ENCODE results near the gene TRIM31. TPM values are rescaled to one million over a fixed set of nuclear protein-coding genes. Genes with fewer than 3 reads are reported as not detected.

The TRIM31 gene
- total and polyA plus RNA-seq, 3 experiments from 2014 or later: not detected

- Mint-ChIP-seq H3K4me1 (peaks cover 4 to 5% (median 5%) of the 10 kb centered on the region in 3 donors), H3K36me3 (no peaks in the 10 kb centered on the region), H3K9me3 (no peaks in the 10 kb centered on the region), H3K27ac (no peak overlapping the region), H3K4me3 (no peak overlapping the region), H3K27me3 (peaks cover 32 to 67% of the 10 kb centered on the region in 2 donors)
- POLR2A ChIA-PET: no interaction called here
- H3K4me3 ChIP-seq (ENCODE audit: low read length): no peak overlapping the region
- peaks cover 9% of the 10 kb centered on the region for H3K27me3 ChIP-seq (ENCODE audit: insufficient read depth, low read length, poor library complexity, severe bottlenecking)
- DNase-seq: no peak
- CTCF ChIA-PET: no interaction called here
- no peaks in the 10 kb centered on the region for H3K4me1 ChIP-seq (ENCODE audit: insufficient read depth, low read length)
- no peaks in the 10 kb centered on the region for H3K36me3 ChIP-seq (ENCODE audit: insufficient read depth, low read length)
- H3K9me3 ChIP-seq (ENCODE audit: low read length): no peaks in the 10 kb centered on the region
- no peak overlapping the region for H3K27ac ChIP-seq (ENCODE audit: low read depth, low read length)
These were observed 39.3 kb upstream of the TRIM31 start for GRCh38 chr6:30152016-30152673.

GRCh38 chr6:30151580-30151979 is 38.7 kb upstream of the TRIM31 start:
- Mint-ChIP-seq H3K27ac (no peak overlapping the region), H3K4me3 (no peak overlapping the region), H3K27me3 (peaks cover 31 to 66% of the 10 kb centered on the region in 2 donors), H3K4me1 (peaks cover 4 to 5% (median 5%) of the 10 kb centered on the region in 3 donors), H3K9me3 (no peaks in the 10 kb centered on the region), H3K36me3 (no peaks in the 10 kb centered on the region)
- Histone ChIP-seq H3K27ac (ENCODE audit: low read depth, low read length) (no peak overlapping the region), H3K27me3 (ENCODE audit: insufficient read depth, low read length, poor library complexity, severe bottlenecking) (peaks cover 11% of the 10 kb centered on the region), H3K36me3 (ENCODE audit: insufficient read depth, low read length) (no peaks in the 10 kb centered on the region), H3K9me3 (ENCODE audit: low read length) (no peaks in the 10 kb centered on the region), H3K4me3 (ENCODE audit: low read length) (no peak overlapping the region), H3K4me1 (ENCODE audit: insufficient read depth, low read length) (no peaks in the 10 kb centered on the region)
- DNase-seq: no peak
- POLR2A ChIA-PET: no interaction called here
- CTCF ChIA-PET: no interaction called here

GRCh38 chr6:30150671-30151395 is 37.9 kb upstream of the TRIM31 start:
- no peak for DNase-seq
- CTCF ChIA-PET: no interaction called here
- Histone ChIP-seq H3K27me3 (ENCODE audit: insufficient read depth, low read length, poor library complexity, severe bottlenecking) (peaks cover 8% of the 10 kb centered on the region), H3K4me3 (ENCODE audit: low read length) (no peak overlapping the region), H3K27ac (ENCODE audit: low read depth, low read length) (no peak overlapping the region), H3K9me3 (ENCODE audit: low read length) (no peaks in the 10 kb centered on the region), H3K4me1 (ENCODE audit: insufficient read depth, low read length) (no peaks in the 10 kb centered on the region), H3K36me3 (ENCODE audit: insufficient read depth, low read length) (no peaks in the 10 kb centered on the region)
- no peak overlapping the region for H3K27ac Mint-ChIP-seq
- POLR2A ChIA-PET: no interaction called here
- no peaks in the 10 kb centered on the region for H3K9me3 Mint-ChIP-seq
- H3K36me3 Mint-ChIP-seq: no peaks in the 10 kb centered on the region
- H3K27me3 Mint-ChIP-seq: peaks cover 31 to 63% of the 10 kb centered on the region in 2 donors
- no peak overlapping the region for H3K4me3 Mint-ChIP-seq
- H3K4me1 Mint-ChIP-seq: peaks cover 4 to 5% (median 5%) of the 10 kb centered on the region in 3 donors

- ChIA-PET POLR2A (no interaction called here), CTCF (no interaction called here)
- Mint-ChIP-seq H3K4me3 (no peak overlapping the region), H3K36me3 (no peaks in the 10 kb centered on the region), H3K4me1 (peaks cover 4 to 5% (median 5%) of the 10 kb centered on the region in 3 donors), H3K27ac (no peak overlapping the region), H3K27me3 (peaks cover 34 to 63% of the 10 kb centered on the region in 2 donors), H3K9me3 (no peaks in the 10 kb centered on the region)
- H3K36me3 ChIP-seq (ENCODE audit: insufficient read depth, low read length): no peaks in the 10 kb centered on the region
- peaks cover 8% of the 10 kb centered on the region for H3K27me3 ChIP-seq (ENCODE audit: insufficient read depth, low read length, poor library complexity, severe bottlenecking)
- no peak for DNase-seq
- no peak overlapping the region for H3K4me3 ChIP-seq (ENCODE audit: low read length)
- no peaks in the 10 kb centered on the region for H3K9me3 ChIP-seq (ENCODE audit: low read length)
- no peak overlapping the region for H3K27ac ChIP-seq (ENCODE audit: low read depth, low read length)
- no peaks in the 10 kb centered on the region for H3K4me1 ChIP-seq (ENCODE audit: insufficient read depth, low read length)
These were observed 37.1 kb upstream of the TRIM31 start for GRCh38 chr6:30149858-30150550.

- ChIA-PET POLR2A (no interaction called here), CTCF (interaction anchor here (0.9 kb wide), 1 partner anchor 18 kb away, joined by 3 read pairs; no protein-coding TSS in a partner anchor)
- no peak overlapping the region for H3K4me3 ChIP-seq (ENCODE audit: low read length)
- H3K27ac ChIP-seq (ENCODE audit: low read depth, low read length): no peak overlapping the region
- H3K4me1 ChIP-seq (ENCODE audit: insufficient read depth, low read length): no peaks in the 10 kb centered on the region
- H3K36me3 Mint-ChIP-seq: no peaks in the 10 kb centered on the region
- H3K4me3 Mint-ChIP-seq: no peak overlapping the region
- H3K27me3 Mint-ChIP-seq: peaks cover 31 to 63% of the 10 kb centered on the region in 2 donors
- H3K27me3 ChIP-seq (ENCODE audit: insufficient read depth, low read length, poor library complexity, severe bottlenecking): peaks cover 8% of the 10 kb centered on the region
- no peaks in the 10 kb centered on the region for H3K9me3 ChIP-seq (ENCODE audit: low read length)
- H3K36me3 ChIP-seq (ENCODE audit: insufficient read depth, low read length): no peaks in the 10 kb centered on the region
- no peak for DNase-seq
- H3K27ac Mint-ChIP-seq: no peak overlapping the region
- H3K9me3 Mint-ChIP-seq: no peaks in the 10 kb centered on the region
- peaks cover 4 to 5% (median 5%) of the 10 kb centered on the region in 3 donors for H3K4me1 Mint-ChIP-seq
These were observed 36.3 kb upstream of the TRIM31 start for GRCh38 chr6:30149234-30149633.

- peaks cover 4 to 5% (median 5%) of the 10 kb centered on the region in 3 donors for H3K4me1 Mint-ChIP-seq
These were observed 34.2 kb upstream of the TRIM31 start for GRCh38 chr6:30147096-30147495.

GRCh38 chr6:30145818-30146217 is 32.9 kb upstream of the TRIM31 start:
- no peaks in the 10 kb centered on the region for H3K4me1 Mint-ChIP-seq
- CTCF ChIA-PET: interaction anchor here (1.7 kb wide), 1 partner anchor 15 kb away, joined by 4 read pairs; no protein-coding TSS in a partner anchor
- POLR2A ChIA-PET: no interaction called here
- no peak overlapping the region for H3K4me3 Mint-ChIP-seq
- H3K36me3 Mint-ChIP-seq: peaks cover 0 to 5% (median 0%) of the 10 kb centered on the region in 3 donors
- no peaks in the 10 kb centered on the region for H3K9me3 Mint-ChIP-seq
- Histone ChIP-seq H3K27ac (ENCODE audit: low read depth, low read length) (no peak overlapping the region), H3K27me3 (ENCODE audit: insufficient read depth, low read length, poor library complexity, severe bottlenecking) (peaks cover 11% of the 10 kb centered on the region), H3K36me3 (ENCODE audit: insufficient read depth, low read length) (no peaks in the 10 kb centered on the region), H3K4me1 (ENCODE audit: insufficient read depth, low read length) (no peaks in the 10 kb centered on the region), H3K9me3 (ENCODE audit: low read length) (no peaks in the 10 kb centered on the region), H3K4me3 (ENCODE audit: low read length) (no peak overlapping the region)
- H3K27ac Mint-ChIP-seq: no peak overlapping the region
- no peak for DNase-seq
- peaks cover 39 to 66% of the 10 kb centered on the region in 2 donors for H3K27me3 Mint-ChIP-seq

More at GRCh38 chr6:30147096-30147495, 34.2 kb upstream of the TRIM31 start:
- H3K27me3 Mint-ChIP-seq: peaks cover 33 to 60% of the 10 kb centered on the region in 2 donors
- Histone ChIP-seq H3K4me1 (ENCODE audit: insufficient read depth, low read length) (no peaks in the 10 kb centered on the region), H3K9me3 (ENCODE audit: low read length) (no peaks in the 10 kb centered on the region), H3K36me3 (ENCODE audit: insufficient read depth, low read length) (no peaks in the 10 kb centered on the region), H3K4me3 (ENCODE audit: low read length) (no peak overlapping the region), H3K27me3 (ENCODE audit: insufficient read depth, low read length, poor library complexity, severe bottlenecking) (peaks cover 8% of the 10 kb centered on the region), H3K27ac (ENCODE audit: low read depth, low read length) (no peak overlapping the region)
- H3K4me3 Mint-ChIP-seq: peak overlapping the region in 1 of 7 donors; percentile 65
- ChIA-PET POLR2A (no interaction called here), CTCF (interaction anchor here (0.8 kb wide), 1 partner anchor 15 kb away, joined by 3 read pairs; no protein-coding TSS in a partner anchor)
- peaks cover 0 to 5% (median 0%) of the 10 kb centered on the region in 3 donors for H3K36me3 Mint-ChIP-seq
- H3K27ac Mint-ChIP-seq: no peak overlapping the region
- no peak for DNase-seq
- H3K9me3 Mint-ChIP-seq: no peaks in the 10 kb centered on the region

- H3K4me1 ChIP-seq (ENCODE audit: insufficient read depth, low read length): no peaks in the 10 kb centered on the region
- no peaks in the 10 kb centered on the region for H3K9me3 ChIP-seq (ENCODE audit: low read length)
- Mint-ChIP-seq H3K27ac (no peak overlapping the region), H3K36me3 (peaks cover 0 to 5% (median 0%) of the 10 kb centered on the region in 3 donors), H3K27me3 (peaks cover 36 to 70% of the 10 kb centered on the region in 2 donors), H3K4me3 (no peak overlapping the region), H3K4me1 (no peaks in the 10 kb centered on the region), H3K9me3 (no peaks in the 10 kb centered on the region)
- no peak overlapping the region for H3K4me3 ChIP-seq (ENCODE audit: low read length)
- H3K36me3 ChIP-seq (ENCODE audit: insufficient read depth, low read length): no peaks in the 10 kb centered on the region
- H3K27me3 ChIP-seq (ENCODE audit: insufficient read depth, low read length, poor library complexity, severe bottlenecking): peaks cover 11% of the 10 kb centered on the region
- no peak overlapping the region for H3K27ac ChIP-seq (ENCODE audit: low read depth, low read length)
- ChIA-PET POLR2A (no interaction called here), CTCF (interaction anchor here (0.8 kb wide), 1 partner anchor 14 kb away, joined by 4 read pairs; no protein-coding TSS in a partner anchor)
- no peak for DNase-seq
These were observed 31.9 kb upstream of the TRIM31 start for GRCh38 chr6:30144811-30145210.
